Measurements from ENCODE around the gene AP5S1. TPM values are rescaled to one million over a fixed set of nuclear protein-coding genes. Genes with fewer than 3 reads are reported as not detected.
A peak's percentile ranks its signal among the peaks of the same experiment; 100 is the strongest.

AP5S1 gene
- total and polyA plus RNA-seq, 2 of the 4 experiments (the other 2 are of a cell fraction), result 10.1 to 11.7 TPM

GRCh38 chr20:3783511-3784195 lies 36.7 kb upstream of the AP5S1 start:
- no peak overlapping the region for H3K27ac ChIP-seq (ENCODE audit: insufficient read depth, low read length)
- in situ Hi-C loops (cut with MboI; ENCODE audit: low sequenced_read_pairs), result loop anchor here (10.0 kb wide), 1 partner anchor 301 kb away; no protein-coding TSS in a partner anchor
- no peak overlapping the region for H4K8ac ChIP-seq (ENCODE audit: low read depth in 2 of 2, low read length in 2 of 2)
- no peak overlapping the region for H3K18ac ChIP-seq (ENCODE audit: low read depth, low read length)
- no peak overlapping the region for H3K14ac ChIP-seq (replicated peaks; ENCODE audit: low read depth, low read length)
- H3K9me3 ChIP-seq (ENCODE audit: control insufficient read depth, insufficient read depth, low read length), result no peaks in the 10 kb centered on the region
- peaks cover 11% of the 10 kb centered on the region for H3K36me3 ChIP-seq (ENCODE audit: control insufficient read depth, insufficient read depth, low read length)
- POLR2A ChIA-PET (ENCODE audit: unreplicated experiment), result interaction anchor here (0.5 kb wide), 2 partner anchors 51 to 68 kb away, joined by 3 to 5 read pairs; no protein-coding TSS in a partner anchor
- dilution Hi-C loops (cut with HindIII; ENCODE audit: low sequenced_read_pairs, unreplicated experiment), result no loop called here
- H2BK5ac ChIP-seq (ENCODE audit: low read depth, low read length, poor library complexity, severe bottlenecking), result no peak overlapping the region
- H3K4ac ChIP-seq (ENCODE audit: low read depth, low read length), result no peak overlapping the region
- BruUV-seq (replicated peaks), result no TSS peak
- no peak overlapping the region for H3K4me3 ChIP-seq (ENCODE audit: insufficient read depth, low read depth, low read length)
- peaks cover 16% of the 10 kb centered on the region for H3K4me1 ChIP-seq (ENCODE audit: control insufficient read depth, insufficient read depth, low read length)
- H3K56ac ChIP-seq (ENCODE audit: extremely low read depth, insufficient read depth, low read length), result no peak overlapping the region
- no peak overlapping the region for H2AFZ ChIP-seq (replicated peaks; ENCODE audit: low read length, poor library complexity)
- H2BK120ac ChIP-seq (ENCODE audit: low read depth, low read length), result no peak overlapping the region
- H3K23ac ChIP-seq (ENCODE audit: low read depth, low read length), result peak overlapping the region; percentile 42; the same call in 1 of the 2 replicates
- H4K20me1 ChIP-seq (ENCODE audit: insufficient read depth, low read length), result peaks cover 50% of the 10 kb centered on the region
- no peak overlapping the region for H4K91ac ChIP-seq (ENCODE audit: insufficient read depth, low read depth, low read length)
- intact Hi-C loops (cut with micrococcal nuclease), result no loop called here
- H2AK9ac ChIP-seq (replicated peaks; ENCODE audit: low read depth, low read length, poor library complexity), result peak overlapping the region; percentile 20
- CTCF ChIA-PET, result no interaction called here
- H3K4me2 ChIP-seq (ENCODE audit: low read depth, low read length), result peak overlapping the region; percentile 5; the same call in 1 of the 2 replicates
- no peak overlapping the region for H2BK20ac ChIP-seq (ENCODE audit: low read depth, low read length)
- H3K9me1 ChIP-seq (ENCODE audit: insufficient read depth, low read length), result peaks cover 12% of the 10 kb centered on the region
- H3K9ac ChIP-seq (ENCODE audit: low read depth, low read length), result no peak overlapping the region
- H2AK5ac ChIP-seq (ENCODE audit: low read depth, low read length), result no peak overlapping the region
- no peak overlapping the region for H4K5ac ChIP-seq (ENCODE audit: low read depth, low read length)
- DNase-seq (no peak), ATAC-seq (ENCODE audit: low read depth) (no peak)
- H2BK15ac ChIP-seq (ENCODE audit: low read depth, low read length), result no peak overlapping the region
- WGBS, 2 experiments (ENCODE audit: extremely low coverage in 2 of 2, insufficient read length in 1 of 2), result 81% methylated on average over 2 of the region's 10 CpGs; no CpG with 5 or more reads in 1 of the 2 experiments
- H3K27me3 ChIP-seq (ENCODE audit: control insufficient read depth, insufficient read depth, low read length), result peaks cover 3% of the 10 kb centered on the region; the same call in 1 of the 2 replicates
- peaks cover 7 to 40% of the 10 kb centered on the region in 2 experiments; a peak in 3 of 4 replicates for H3K79me1 ChIP-seq (ENCODE audit: low read depth in 1 of 2, low read length in 2 of 2)
- TF ChIP-seq ELK1 (IDR thresholded peaks at IDR 0.05; ENCODE audit: borderline replicate concordance, low read depth, low read length), result no peak
- TF ChIP-seq MXI1 (IDR thresholded peaks at IDR 0.05; ENCODE audit: borderline replicate concordance, low read depth, low read length), result no peak
- TF ChIP-seq MAFK (IDR thresholded peaks at IDR 0.05; ENCODE audit: low read depth, low read length), result no peak
- TF ChIP-seq FOS (IDR thresholded peaks at IDR 0.05; ENCODE audit: low read depth, low read length), result no peak
- no peak for TF ChIP-seq CTCF (conservative IDR thresholded peaks at IDR 0.05; ENCODE audit: low read depth, low read length)
- no peak for TF ChIP-seq BHLHE40 (IDR thresholded peaks at IDR 0.05; ENCODE audit: low read depth, low read length)
- TF ChIP-seq RFX5 (IDR thresholded peaks at IDR 0.05; ENCODE audit: low read depth, low read length), result no peak
- TF ChIP-seq CHD1 (IDR thresholded peaks at IDR 0.05; ENCODE audit: low read depth, low read length), result no peak
- TF ChIP-seq NFE2L2 (IDR thresholded peaks at IDR 0.05; ENCODE audit: low read depth, low read length), result no peak
- TF ChIP-seq MAZ (IDR thresholded peaks at IDR 0.05; ENCODE audit: borderline replicate concordance, low read depth, low read length), result no peak
- no peak for TF ChIP-seq USF2 (IDR thresholded peaks at IDR 0.05; ENCODE audit: low read depth, low read length)
- TF ChIP-seq CEBPB (IDR thresholded peaks at IDR 0.05; ENCODE audit: low read depth, low read length), result no peak
- TF ChIP-seq POLR2A (IDR thresholded peaks at IDR 0.05; ENCODE audit: low read depth, low read length), result no peak
- no peak for TF ChIP-seq SMC3 (IDR thresholded peaks at IDR 0.05; ENCODE audit: low read depth, low read length)
- TF ChIP-seq RCOR1 (IDR thresholded peaks at IDR 0.05; ENCODE audit: insufficient replicate concordance, low read length), result no peak

Measured in IMR-90 (cell line).